Esophagus muscularis mucosa (tissue), 4 donors: ENCODE results near the gene PHC3.

ENCODE experiments used
- EP300 ChIP-seq: sonication (generic); formaldehyde crosslinking; IDR thresholded peaks from one replicate; pipeline ENCODE4 v1.6.1; 2017; ENCODE audit warnings: antibody characterized with exemption
- POLR2A ChIP-seq: fragments of 450-650 bp; IDR thresholded peaks from one replicate; pipeline ENCODE4 v1.6.1; 2017; ENCODE audit warnings: antibody characterized with exemption, moderate library complexity, mild to moderate bottlenecking, low read depth
- POLR2AphosphoS5 ChIP-seq, 2 donors: sonication (generic); formaldehyde crosslinking; IDR thresholded peaks; one replicate each; pipeline ENCODE4 v1.6.1; 2017; ENCODE audit warnings: antibody characterized with exemption in 2 of 2
- TF ChIP-seq, protein P1 (sequence below), 3 experiments: fragments of 200-600 bp in 2 of 3; fragments of 450-650 bp in 1 of 3; sonication (generic) in 2 of 3; IDR thresholded peaks; one replicate each; pipeline ENCODE4 v1.5.1; 2017 to 2019; ENCODE audit warnings: antibody characterized with exemption in 3 of 3, mild to moderate bottlenecking in 2 of 3, moderate library complexity in 1 of 3

DNA sequence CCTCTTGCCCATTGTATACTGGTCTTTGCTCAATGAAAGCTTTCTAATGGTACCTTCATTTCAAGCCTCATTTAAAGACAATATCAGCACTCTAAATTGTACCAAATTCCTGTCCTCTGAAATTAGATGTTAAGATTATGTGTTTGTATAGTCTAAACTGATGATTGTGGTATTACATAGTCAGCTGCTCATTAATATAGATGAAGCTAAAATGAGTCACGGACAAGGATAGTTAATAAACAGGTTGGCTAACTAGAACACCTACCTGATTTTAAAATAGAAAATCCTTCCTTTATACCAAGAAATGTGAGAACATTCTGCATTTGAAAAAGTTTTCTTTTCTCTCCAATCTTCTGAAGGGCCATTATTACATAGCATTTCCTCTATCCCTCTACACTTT lies 43.6 kb upstream of the PHC3 start:
- TF ChIP-seq, protein P1, sequence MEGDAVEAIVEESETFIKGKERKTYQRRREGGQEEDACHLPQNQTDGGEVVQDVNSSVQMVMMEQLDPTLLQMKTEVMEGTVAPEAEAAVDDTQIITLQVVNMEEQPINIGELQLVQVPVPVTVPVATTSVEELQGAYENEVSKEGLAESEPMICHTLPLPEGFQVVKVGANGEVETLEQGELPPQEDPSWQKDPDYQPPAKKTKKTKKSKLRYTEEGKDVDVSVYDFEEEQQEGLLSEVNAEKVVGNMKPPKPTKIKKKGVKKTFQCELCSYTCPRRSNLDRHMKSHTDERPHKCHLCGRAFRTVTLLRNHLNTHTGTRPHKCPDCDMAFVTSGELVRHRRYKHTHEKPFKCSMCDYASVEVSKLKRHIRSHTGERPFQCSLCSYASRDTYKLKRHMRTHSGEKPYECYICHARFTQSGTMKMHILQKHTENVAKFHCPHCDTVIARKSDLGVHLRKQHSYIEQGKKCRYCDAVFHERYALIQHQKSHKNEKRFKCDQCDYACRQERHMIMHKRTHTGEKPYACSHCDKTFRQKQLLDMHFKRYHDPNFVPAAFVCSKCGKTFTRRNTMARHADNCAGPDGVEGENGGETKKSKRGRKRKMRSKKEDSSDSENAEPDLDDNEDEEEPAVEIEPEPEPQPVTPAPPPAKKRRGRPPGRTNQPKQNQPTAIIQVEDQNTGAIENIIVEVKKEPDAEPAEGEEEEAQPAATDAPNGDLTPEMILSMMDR (IDR thresholded peaks at IDR 0.05): no peak
- TF ChIP-seq POLR2A (no peak), EP300 (no peak), POLR2AphosphoS5 (IDR thresholded peaks at IDR 0.05) (no peak)
